ENCODE data around the gene DR1.
"Not testable (repeated sequence)": the region's sequence is repeated elsewhere in the genome, so short reads cannot be mapped to it uniquely, and the experiment has no call there.

The DR1 gene

DNA sequence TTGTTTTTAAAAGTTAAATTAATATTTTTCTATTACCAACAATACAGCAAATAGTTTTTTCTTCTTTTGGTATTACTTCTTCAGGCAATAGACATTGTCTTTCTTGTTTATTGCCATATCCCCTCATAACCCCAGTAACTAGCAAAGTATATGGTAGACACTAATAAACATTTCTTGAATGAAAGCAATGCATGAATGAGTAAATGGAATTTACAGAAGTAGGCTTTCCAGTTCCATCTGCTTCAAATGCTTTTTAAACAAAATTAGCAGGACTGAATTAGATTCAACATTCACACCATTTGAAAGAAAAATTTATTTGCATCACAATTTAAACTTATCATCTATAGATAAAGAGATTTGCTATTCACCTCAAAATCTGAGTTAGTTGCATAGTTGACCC is 5.6 kb upstream of the DR1 start:
- no peak for DNase-seq (ENCODE audit: low spot score)

- no peak for DNase-seq (ENCODE audit: low spot score)
Observed at GRCh38 chr1:93344484-93344883, 1.2 kb upstream of the DR1 start.

- DNase-seq (ENCODE audit: low spot score) = peak; percentile 38
Observed at GRCh38 chr1:93344886-93345632, 648 bp upstream of the DR1 start.

DNA sequence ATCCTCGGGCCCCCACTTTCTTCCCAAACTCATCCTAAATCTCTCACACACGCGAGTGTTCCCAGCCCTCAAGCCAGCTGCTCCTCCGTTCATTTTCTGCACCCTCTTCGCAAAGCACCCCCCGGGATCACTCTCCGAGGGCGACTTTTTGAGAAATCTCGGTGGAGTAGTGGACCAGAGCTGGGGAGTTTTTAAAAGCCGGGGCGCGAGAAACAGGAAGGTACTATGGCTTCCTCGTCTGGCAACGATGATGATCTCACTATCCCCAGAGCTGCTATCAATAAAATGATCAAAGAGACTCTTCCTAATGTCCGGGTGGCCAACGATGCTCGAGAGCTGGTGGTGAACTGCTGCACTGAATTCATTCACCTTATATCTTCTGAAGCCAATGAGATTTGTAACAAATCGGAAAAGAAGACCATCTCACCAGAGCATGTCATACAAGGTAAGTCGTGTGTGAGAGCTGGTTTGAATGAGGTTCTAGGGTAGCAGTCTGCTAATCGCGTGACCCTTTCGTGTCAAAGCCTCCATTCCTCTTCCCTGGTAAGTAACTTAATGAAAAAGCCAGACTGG is 800 bp downstream of the DR1 start:
- peak; percentile 75 for DNase-seq (ENCODE audit: low spot score)

DNA sequence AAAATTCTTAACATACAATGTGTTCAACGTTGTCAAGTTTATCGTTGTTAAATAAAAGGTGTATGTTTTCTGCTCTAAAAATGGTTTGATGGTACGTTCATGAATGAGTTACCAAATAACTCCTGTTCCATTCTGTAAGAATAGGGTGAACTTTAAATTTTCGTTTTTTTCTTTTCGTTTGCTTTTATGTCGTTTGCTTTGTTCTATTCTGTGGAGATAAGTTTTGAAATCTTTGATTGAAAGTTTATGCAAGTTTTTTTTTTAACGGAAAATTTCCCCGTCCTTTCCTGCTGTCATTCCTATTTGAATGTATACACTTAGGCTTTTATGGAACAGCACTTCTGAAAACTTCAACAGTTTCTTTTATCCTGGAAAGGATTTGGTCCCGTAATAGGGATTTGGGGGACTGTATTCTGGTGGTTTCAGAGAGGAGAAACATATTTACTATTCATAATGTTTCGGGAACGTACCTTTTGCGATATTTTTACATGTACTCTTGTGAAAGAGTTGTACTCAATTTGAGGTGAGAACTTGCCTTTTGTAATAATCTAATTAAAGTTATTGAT is 1.7 kb downstream of the DR1 start:
- DNase-seq (ENCODE audit: low spot score) = peak; percentile 52

- DNase-seq (ENCODE audit: low spot score) = peak; percentile 68
Observed at GRCh38 chr1:93348104-93348728, 2.5 kb downstream of the DR1 start.

DNA sequence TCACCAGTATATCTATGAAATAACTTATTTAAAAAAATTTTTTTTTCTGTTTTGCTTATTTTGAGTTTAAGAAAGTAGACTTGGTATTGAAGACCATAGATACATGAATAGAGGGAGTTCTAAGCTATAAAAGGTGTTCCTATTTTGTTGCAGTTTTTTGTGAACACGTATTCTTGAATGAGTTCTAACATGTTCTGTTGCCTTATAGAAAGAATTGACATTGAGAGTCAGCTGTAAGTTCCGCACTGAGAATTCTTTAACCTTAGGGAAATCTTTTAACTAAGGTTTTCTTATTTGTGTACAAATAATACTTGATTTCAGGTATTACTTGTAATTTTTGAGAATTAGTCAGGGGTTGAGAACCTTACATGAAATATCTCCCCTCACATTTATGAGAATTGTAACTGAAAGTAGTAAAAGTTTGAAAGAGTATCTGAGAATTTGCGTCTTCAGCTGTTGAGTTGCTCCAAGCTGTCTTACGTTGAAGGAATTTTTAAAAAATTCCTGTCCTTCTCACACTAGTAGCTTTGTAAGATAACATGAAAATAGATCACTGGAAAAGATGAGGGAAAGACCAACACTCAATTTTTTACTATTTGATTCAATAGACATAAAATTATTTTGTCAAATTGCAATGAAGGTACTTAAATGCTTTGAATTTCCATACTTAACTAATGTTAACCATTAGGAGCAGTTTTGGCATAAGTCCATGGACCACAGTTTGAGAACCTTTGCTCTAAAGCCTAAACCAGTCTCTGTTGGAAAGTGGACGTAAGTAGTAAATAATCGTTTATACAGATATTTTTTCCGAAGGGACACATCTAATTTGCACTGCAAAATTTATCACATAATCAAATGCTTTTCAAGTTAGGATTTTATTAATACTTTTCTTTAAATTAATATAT is 3.8 kb downstream of the DR1 start:
- DNase-seq (ENCODE audit: low spot score) = peak; percentile 63

DNA sequence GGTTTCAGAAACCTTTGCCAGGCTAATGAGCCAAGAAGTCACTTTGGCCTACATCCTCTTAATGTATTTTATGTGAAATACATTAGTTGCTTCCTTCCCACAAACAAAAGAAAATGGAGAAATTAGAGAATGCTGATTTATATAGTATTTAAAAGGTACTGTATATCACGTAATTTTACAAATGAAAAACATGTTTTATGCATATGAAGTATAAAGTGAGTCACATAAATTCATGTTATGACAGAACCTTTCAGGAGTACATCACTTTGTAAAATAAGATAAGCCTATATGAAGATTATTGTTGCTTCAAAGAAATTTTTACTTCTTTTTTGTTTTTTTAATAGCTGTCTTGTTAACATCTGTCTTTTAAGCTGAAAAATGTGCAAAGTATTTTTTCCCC is 4.6 kb downstream of the DR1 start:
- no peak for DNase-seq (ENCODE audit: low spot score)

- DNase-seq (ENCODE audit: low spot score) = no peak
Observed at GRCh38 chr1:93350875-93351274, 5.2 kb downstream of the DR1 start.

- not testable (repeated sequence) for DNase-seq (ENCODE audit: low spot score)
Observed at GRCh38 chr1:93351346-93351745, 5.6 kb downstream of the DR1 start.

DNA sequence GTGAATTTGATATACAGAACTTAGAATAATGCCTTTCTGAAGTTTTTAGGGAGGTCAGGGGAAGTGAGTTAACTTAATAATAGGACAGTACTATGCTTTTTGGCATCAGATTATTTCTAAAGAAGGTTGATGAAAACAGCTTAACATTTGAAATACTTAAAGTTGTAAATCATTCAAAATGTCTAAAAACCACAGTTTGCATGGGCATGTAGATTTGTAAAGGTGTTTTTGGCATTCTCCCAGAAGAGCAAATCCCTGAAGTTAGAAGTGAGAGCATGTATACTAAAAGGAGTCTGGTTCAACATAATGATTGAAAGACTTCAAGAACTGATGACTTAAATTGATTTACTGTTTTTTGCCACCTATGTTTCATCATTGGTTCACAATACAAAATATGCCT is 6.7 kb downstream of the DR1 start:
- DNase-seq (ENCODE audit: low spot score) = no peak

- no peak for DNase-seq (ENCODE audit: low spot score)
Observed at GRCh38 chr1:93353286-93353685, 7.6 kb downstream of the DR1 start.

GRCh38 chr1:93354749-93355148 is 9.0 kb downstream of the DR1 start:
- no peak for DNase-seq (ENCODE audit: low spot score)

DNA sequence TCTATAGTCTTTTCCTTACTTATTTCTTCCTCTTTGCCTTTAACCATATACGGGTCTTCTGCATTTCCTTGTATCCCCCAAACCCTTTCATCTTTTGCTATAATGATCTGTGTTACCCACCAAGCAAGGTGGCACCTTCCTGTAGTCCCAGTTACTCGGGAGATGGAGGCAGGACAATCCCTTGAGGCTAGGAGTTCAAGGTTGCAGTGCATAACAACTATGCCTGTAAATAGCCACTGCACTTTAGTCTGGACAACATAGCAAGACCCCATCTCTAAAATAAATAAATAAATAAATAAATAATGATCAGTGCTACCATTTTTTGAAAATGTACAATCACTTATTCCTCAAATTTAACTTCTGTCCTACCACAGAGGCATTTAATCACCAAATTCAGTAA is 11.5 kb downstream of the DR1 start:
- no peak for DNase-seq (ENCODE audit: low spot score)

GRCh38 chr1:93358293-93358692 is 12.6 kb downstream of the DR1 start:
- DNase-seq (ENCODE audit: low spot score) = no peak

GRCh38 chr1:93360111-93360510 is 14.4 kb downstream of the DR1 start:
- DNase-seq (ENCODE audit: low spot score) = no peak

DNA sequence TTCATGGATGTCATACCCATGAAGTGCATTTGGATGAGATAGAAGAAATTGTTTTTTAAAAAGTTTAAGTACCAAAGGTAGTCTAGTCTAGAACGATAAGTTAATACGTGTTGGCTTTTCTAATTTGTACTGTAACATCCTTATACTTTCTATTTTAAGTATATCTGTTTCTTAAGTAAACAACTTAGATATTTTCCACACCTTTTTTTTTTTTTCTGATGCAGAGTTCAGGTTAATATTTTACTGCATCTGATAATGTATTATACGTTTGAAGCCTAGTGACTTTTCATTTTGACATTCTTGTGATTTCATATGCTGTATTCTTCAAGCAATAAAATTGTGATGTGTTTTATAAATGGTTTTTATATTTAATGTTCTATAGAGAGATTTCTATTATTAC is 16.5 kb downstream of the DR1 start:
- no peak for DNase-seq (ENCODE audit: low spot score)

DNA sequence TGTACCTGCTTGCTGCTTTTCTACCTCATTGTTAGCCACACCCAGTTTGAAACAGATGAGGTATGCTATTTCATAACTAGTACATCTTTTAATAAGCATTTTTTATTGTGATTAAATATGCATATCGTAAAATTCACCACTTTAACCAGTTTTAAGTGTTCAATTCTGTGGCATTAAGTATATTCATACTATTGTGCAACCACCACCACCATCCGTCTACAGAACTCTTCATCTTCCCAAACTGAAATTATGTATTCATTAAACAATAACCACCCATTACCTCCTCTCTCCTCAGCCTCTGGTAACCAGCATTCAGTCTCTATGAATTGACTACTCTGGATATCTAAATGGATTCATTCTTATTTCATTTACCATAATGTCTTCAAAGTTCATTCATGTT is 20.1 kb downstream of the DR1 start:
- DNase-seq (ENCODE audit: low spot score) = no peak

GRCh38 chr1:93369734-93370133 is 24.0 kb downstream of the DR1 start:
- no peak for DNase-seq (ENCODE audit: low spot score)

DNA sequence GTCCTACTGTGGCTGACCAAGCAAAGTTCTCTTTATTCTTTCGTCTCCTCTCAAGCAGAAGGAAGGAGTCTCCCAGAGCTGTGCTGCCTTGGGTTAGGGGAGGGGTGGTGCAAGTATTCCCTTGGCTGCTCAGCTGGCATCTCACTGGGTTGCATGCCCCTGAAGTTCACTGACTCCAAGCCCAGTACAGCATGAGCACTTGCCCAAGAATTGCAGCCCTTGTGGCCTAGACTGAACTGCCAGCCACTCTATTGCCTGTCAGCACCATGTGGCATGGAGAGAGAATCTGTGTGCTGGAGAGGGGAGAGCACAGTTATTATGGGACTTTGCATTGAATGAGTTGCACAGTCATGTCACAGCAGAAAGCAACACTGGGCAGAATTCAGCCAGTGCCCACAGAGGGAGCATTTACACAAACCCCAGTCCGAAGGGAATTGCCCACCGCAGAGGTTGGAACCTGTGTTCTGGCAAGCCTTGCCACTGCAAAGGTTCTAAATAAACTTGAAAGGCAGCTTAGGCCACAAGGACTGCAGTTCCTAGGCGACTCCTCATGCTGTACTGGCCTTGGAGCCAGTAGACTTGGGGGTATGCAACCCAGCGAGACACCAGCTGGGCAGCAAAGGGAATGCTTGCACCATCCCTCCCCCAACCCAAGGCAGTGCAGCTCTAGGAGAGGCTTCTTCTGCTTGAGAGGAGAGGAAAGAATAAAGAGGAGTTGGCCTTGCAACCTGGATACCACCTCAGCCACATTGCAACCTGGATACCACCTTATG is 28.8 kb downstream of the DR1 start:
- no peak for DNase-seq (ENCODE audit: low spot score)

DNA sequence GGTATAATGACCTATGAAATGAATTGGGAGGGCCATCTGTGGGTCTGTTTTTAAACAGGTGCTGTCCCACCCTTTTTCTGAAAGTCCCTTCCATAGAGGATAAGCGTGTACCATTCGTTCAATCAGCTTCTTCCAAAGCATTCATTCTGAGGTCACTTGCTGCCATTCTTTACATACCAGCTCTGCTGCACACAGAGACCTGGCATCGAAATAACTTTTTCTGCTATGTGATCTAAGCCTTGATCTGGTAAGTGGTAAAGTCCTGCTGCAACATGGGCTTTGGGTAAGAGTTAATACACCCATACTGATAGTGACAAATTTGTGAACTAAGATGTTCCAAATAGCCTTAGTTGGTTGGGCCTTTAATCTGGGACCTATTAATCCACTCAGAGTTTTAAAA is 38.9 kb downstream of the DR1 start:
- DNase-seq (ENCODE audit: low spot score) = no peak
